GM20000 (cell line): Measurements from ENCODE around the gene GTF2H2C.
"Not testable (repeated sequence)": the region's sequence is repeated elsewhere in the genome, so short reads cannot be mapped to it uniquely, and the experiment has no call there.

ENCODE experiments used
- DNase-seq: peaks from one replicate; pipeline ENCODE4 v3.0.0; 2012; ENCODE audit warnings: low spot score
- TF ChIP-seq, protein P1 (sequence below): IDR thresholded peaks from 2 replicates; pipeline ENCODE4 v1.5.1; 2012; ENCODE audit warnings: mild to moderate bottlenecking, control low read depth; ENCODE audit errors: extremely low read depth, missing control alignments

Gene GTF2H2C

DNA sequence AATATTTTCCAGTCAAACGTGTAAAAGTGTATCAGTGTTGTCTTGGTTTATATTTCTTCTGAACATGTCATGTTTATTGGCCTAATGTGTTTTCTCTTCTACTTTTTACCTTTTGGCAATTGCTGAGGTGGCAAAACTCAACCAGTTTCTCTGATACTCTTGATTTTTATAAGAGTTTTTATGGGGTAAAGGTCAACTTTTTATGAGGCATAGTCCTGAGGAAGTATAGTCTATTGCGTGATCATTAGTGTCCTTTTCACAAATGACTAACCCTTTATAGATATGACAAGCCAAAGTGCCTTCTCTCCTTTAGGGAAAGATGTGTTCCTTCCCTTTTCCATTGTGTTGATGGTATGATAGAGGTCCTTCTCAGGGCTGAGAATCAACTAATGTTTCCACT is 34.5 kb upstream of the GTF2H2C start:
- TF ChIP-seq, protein P1, sequence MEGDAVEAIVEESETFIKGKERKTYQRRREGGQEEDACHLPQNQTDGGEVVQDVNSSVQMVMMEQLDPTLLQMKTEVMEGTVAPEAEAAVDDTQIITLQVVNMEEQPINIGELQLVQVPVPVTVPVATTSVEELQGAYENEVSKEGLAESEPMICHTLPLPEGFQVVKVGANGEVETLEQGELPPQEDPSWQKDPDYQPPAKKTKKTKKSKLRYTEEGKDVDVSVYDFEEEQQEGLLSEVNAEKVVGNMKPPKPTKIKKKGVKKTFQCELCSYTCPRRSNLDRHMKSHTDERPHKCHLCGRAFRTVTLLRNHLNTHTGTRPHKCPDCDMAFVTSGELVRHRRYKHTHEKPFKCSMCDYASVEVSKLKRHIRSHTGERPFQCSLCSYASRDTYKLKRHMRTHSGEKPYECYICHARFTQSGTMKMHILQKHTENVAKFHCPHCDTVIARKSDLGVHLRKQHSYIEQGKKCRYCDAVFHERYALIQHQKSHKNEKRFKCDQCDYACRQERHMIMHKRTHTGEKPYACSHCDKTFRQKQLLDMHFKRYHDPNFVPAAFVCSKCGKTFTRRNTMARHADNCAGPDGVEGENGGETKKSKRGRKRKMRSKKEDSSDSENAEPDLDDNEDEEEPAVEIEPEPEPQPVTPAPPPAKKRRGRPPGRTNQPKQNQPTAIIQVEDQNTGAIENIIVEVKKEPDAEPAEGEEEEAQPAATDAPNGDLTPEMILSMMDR = no peak

DNA sequence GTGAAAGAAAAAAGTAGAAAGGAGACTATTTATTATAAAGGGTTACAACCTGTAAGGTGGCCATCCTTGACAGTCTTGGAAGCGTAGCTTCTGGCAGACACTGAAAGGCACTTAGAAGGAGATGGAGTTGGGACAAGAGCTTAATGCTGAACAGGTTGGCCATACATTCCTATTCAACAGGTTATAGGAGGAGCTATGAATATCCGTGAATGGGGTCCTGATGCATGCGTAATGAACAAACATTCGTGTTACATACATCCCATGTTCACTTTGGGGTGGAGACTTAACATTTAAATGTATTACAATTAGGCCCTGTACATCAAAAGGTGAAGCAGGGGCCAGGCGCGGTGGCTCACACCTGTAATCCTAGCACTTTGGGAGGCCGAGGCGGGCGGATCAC is 33.3 kb upstream of the GTF2H2C start:
- DNase-seq = no peak
- TF ChIP-seq, protein P1 = no peak

More for the DNA sequence above, 34.5 kb upstream of the GTF2H2C start:
- DNase-seq = no peak

- no peak for DNase-seq
- TF ChIP-seq, protein P1 = no peak
Observed at GRCh38 chr5:69527128-69527770, 32.7 kb upstream of the GTF2H2C start.

DNA sequence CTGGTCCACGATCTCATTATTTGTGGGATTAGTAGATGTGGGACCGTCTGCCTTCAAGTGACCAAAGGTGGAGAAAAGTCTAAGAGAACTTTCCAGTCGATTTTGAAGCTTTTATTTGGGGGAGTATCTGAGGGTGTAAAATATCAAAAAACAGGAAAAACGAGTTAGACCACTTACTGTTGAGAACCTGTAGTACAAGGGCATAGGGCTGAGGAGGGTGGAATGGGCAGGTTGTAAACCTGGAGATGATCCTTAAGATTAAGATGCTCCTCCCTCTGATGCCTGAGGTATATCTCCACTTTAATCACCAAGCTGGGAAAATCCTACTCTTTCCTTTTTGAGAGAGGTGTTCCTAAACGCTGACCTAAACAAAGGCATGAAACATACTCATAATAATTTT is 32.0 kb upstream of the GTF2H2C start:
- DNase-seq = no peak
- TF ChIP-seq, protein P1 = no peak

DNA sequence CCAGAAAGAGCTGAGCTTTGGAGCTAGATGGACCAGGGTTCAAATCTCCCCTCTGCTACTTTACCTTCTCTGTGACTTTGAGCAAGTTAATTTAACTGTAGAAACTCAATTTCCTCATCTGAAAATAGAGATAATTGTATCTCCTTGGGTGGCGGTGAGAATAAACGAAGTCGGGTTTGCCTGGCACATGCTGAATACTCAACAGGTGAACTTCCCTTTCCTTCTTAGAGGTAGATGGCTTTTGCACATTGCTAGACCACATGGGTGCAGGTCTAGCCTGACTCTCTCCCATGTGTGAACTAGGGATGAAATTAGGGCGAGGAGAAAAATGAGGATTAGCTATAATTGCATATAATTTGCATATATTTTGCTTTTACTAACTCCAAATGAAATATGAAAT is 31.4 kb upstream of the GTF2H2C start:
- TF ChIP-seq, protein P1 = no peak
- DNase-seq = no peak

DNA sequence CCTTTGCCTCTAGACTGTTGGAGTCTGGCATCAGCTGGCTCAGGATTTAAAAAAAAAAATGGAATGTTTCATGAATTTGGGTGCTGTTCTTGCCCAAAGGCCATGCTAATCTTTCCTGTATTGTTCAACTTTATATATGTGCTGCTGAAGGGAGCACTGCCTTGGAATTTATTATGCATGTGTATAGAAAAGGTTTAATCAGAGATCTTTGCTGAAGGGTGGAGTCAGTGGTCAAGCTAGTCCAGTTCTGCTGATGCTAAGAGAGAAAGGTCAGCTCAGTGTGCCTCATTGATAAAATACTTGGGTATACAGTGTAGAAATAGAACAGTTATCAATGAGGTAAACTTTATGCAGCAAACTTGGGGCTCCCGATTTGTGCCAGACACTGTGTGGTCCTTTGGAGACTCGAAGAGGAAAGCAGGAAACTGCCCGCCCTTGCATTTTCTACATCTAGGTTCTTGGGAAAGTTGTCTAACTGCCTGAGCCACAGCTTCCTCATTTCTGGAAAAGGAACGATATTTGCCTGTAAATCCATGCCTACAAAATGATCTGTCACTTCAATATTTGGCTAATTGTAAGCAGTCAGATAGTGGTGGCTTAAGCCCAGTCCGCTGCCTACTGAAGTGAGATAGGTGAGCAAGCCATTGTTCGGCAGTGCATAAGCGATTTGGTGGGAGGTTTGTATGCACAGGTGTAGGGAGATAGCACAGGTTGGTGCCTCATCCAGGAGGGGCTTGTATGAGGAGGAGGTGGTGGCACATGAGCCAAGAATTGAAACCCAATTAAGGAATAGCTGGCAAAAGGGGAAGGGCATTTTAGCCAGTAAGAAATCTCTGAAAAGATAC is 29.2 kb upstream of the GTF2H2C start:
- no peak for DNase-seq
- TF ChIP-seq, protein P1 = no peak

DNA sequence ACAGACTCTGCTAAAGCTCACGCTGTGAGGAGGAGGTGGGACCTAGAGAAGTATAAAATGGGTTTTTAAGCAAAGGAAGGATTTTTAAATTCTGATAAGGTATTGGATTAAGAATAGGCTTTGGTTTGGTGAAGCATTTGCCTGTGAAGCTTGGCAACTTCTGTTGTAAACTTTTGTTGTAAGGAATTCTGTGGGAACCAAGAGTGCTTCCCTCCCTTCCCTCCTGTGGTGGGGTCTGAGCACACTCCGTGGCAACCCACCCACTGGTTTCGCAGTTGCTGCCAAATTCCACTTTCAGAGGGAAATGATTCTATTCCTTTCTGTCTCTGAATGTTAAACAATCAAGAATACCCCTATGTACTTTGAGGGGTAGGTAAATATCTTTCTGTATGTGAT is 28.6 kb upstream of the GTF2H2C start:
- no peak for DNase-seq
- TF ChIP-seq, protein P1 = no peak

- DNase-seq = not testable (repeated sequence)
Observed at GRCh38 chr5:69537911-69538310, 22.1 kb upstream of the GTF2H2C start.

DNA sequence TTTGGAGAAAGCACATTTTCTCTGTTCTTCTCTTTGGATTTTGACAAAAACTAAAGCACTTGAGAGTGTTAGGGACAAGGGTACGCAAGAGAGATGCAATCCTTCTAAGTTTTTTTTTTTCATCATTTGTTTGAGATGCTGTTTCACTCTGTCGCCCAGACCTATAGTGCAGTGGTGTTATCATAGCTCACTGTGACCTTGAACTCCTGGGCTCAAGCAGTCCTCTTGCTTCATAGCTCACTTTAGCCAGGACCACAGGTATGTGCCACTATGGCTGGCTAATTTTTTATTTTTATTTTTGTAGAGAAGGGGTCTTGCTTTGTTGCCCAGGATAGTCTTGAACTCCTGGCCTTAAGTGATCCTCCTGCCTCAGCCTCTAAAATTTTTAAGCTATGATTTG is 21.3 kb upstream of the GTF2H2C start:
- not testable (repeated sequence) for DNase-seq

DNA sequence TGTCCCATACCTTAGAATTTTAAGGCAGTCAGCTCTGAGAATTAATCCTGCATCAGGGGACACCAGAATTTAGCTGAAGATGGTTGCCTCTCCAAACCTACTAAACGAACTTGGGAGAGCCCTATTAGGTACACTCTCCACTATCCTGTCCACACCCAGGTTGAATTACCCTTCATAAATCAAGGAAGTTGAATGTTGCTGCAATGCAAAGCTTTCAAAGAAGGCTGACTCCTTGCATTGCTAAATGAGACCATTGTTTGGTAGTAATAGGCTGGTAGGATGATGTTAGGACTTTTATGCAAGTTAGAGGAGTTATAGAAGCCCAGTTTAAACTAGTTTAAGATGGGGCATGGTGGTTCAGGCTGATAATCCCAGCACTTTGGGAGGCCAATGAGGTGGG is 18.6 kb upstream of the GTF2H2C start:
- DNase-seq = not testable (repeated sequence)
